Small intestine (tissue), 16 donors: ENCODE measurements around the gene KLHDC4. TPM values are rescaled to one million over a fixed set of nuclear protein-coding genes. Genes with fewer than 3 reads are reported as not detected.
A peak's percentile ranks its signal among the peaks of the same experiment; 100 is the strongest.
"Not testable (repeated sequence)": the region's sequence is repeated elsewhere in the genome, so short reads cannot be mapped to it uniquely, and the experiment has no call there.

Experiments used
- DNase-seq, 2 donors: peaks; one replicate each; pipeline versions ENCODE4 v3.0.0 to v3.0.0-alpha.2; 2013
- FAIRE-seq: peaks from 2 replicates; lab custom pipeline; 2012; peaks lifted over from hg19 to GRCh38; lab: Jason Lieb, UNC
- H3K27ac ChIP-seq, 3 donors: one replicate each; pipeline ENCODE4 v1.5.1; 2013; ENCODE audit warnings: low read length in 2 of 3, mild to moderate bottlenecking in 2 of 3, control low read depth in 1 of 3, inconsistent platforms in 1 of 3, low read depth in 1 of 3, moderate library complexity in 1 of 3
- H3K27me3 ChIP-seq, 3 donors: one replicate each; pipeline ENCODE4 v1.6.1; 2013; ENCODE audit warnings: low read length in 3 of 3, inconsistent platforms in 1 of 3; ENCODE audit not compliant: control insufficient read depth in 3 of 3, insufficient read depth in 3 of 3
- H3K36me3 ChIP-seq, 3 donors: one replicate each; pipeline ENCODE4 v1.6.1; 2013; ENCODE audit warnings: low read length in 3 of 3, inconsistent platforms in 1 of 3, low read depth in 1 of 3, mild to moderate bottlenecking in 1 of 3, moderate library complexity in 1 of 3; ENCODE audit not compliant: control insufficient read depth in 3 of 3, insufficient read depth in 2 of 3
- H3K4me1 ChIP-seq, 3 donors: one replicate each; pipeline ENCODE4 v1.6.1; 2013; ENCODE audit warnings: low read length in 2 of 3, inconsistent platforms in 1 of 3, low read depth in 1 of 3, mild to moderate bottlenecking in 1 of 3, moderate library complexity in 1 of 3; ENCODE audit not compliant: control insufficient read depth in 3 of 3, insufficient read depth in 2 of 3
- H3K4me3 ChIP-seq, 3 donors: one replicate each; pipeline ENCODE4 v1.5.1; 2013; ENCODE audit warnings: low read length in 3 of 3, control low read depth in 1 of 3, inconsistent platforms in 1 of 3, low read depth in 1 of 3, mild to moderate bottlenecking in 1 of 3, moderate library complexity in 1 of 3
- H3K9me3 ChIP-seq, 2 donors: one replicate each; pipeline ENCODE4 v1.6.1; 2013; ENCODE audit warnings: low read depth in 1 of 2, low read length in 1 of 2; ENCODE audit not compliant: control insufficient read depth in 2 of 2, insufficient read depth in 1 of 2
- WGBS, 3 donors: extraction: QIAGEN DNeasy Blood & Tissue Kit; methylation state at CpG; one replicate each; pipeline ENCODE4 v1.1.7; 2013; 5-methylcytosine and 5-hydroxymethylcytosine counted together
- long read RNA-seq, 10 donors: transcript quantifications; one replicate each; lab custom pipeline, GENCODE V29; 2026
- polyA plus RNA-seq, 4 donors: library from polyadenylated mRNA; stranded (reverse) in 3 of 4; unstranded in 1 of 4; fragments of 200-250 nt in 3 of 4; fragments of 120-200 nt in 1 of 4; gene quantifications; one replicate each; pipeline versions ENCODE4 v1.2.1 to v1.2.3, GENCODE V29; 2013
- donor health status: healthy with polysubstance abuse.
- donor health status: control.
- donor health status: control.
- donor health status: Bipolar disorder and iron deficiency.
- donor health status: healthy.

Gene KLHDC4
- polyA plus RNA-seq = 10 to 100 TPM; 25.9 to 35.1 (median 29.9) TPM
- long read RNA-seq, donor 1 = 0 reads
- long read RNA-seq, donor 2, partial matches to known transcripts = 0 of 1 reads
- long read RNA-seq, donor 2, other reads (novel, unspliced or antisense) = 0 of 1 reads
- long read RNA-seq, donor 3, full-length matches to known transcripts = 10 of 10 reads
- long read RNA-seq, donor 3, partial matches to known transcripts = 0 of 10 reads
- long read RNA-seq, donor 3, other reads (novel, unspliced or antisense) = 0 of 10 reads
- long read RNA-seq, donor 4 = 0 reads
- long read RNA-seq, donor 5, full-length matches to known transcripts = 2 of 2 reads
- long read RNA-seq, donor 5, partial matches to known transcripts = 0 of 2 reads
- long read RNA-seq, donor 5, other reads (novel, unspliced or antisense) = 0 of 2 reads
- long read RNA-seq, donor 6, full-length matches to known transcripts = 3 of 3 reads
- long read RNA-seq, donor 6, partial matches to known transcripts = 0 of 3 reads
- long read RNA-seq, donor 6, other reads (novel, unspliced or antisense) = 0 of 3 reads
- long read RNA-seq, donor 7, full-length matches to known transcripts = 6 of 6 reads
- long read RNA-seq, donor 7, partial matches to known transcripts = 0 of 6 reads
- long read RNA-seq, donor 7, other reads (novel, unspliced or antisense) = 0 of 6 reads
- long read RNA-seq, donor 8 = 0 reads
- long read RNA-seq, donor 9, full-length matches to known transcripts = 2 of 2 reads
- long read RNA-seq, donor 9, partial matches to known transcripts = 0 of 2 reads
- long read RNA-seq, donor 9, other reads (novel, unspliced or antisense) = 0 of 2 reads
- long read RNA-seq, donor 10, full-length matches to known transcripts = 7 of 7 reads
- long read RNA-seq, donor 10, partial matches to known transcripts = 0 of 7 reads
- long read RNA-seq, donor 10, other reads (novel, unspliced or antisense) = 0 of 7 reads

- Histone ChIP-seq H3K9me3 (no peaks in the 10 kb centered on the region), H3K27me3 (no peaks in the 10 kb centered on the region), H3K36me3 (peaks cover 3 to 27% (median 3%) of the 10 kb centered on the region in 3 donors), H3K4me1 (peaks cover 0 to 9% (median 6%) of the 10 kb centered on the region in 3 donors), H3K4me3 (peak within 1 kb of the TSS; percentile 78 to 98 (median 93)), H3K27ac (peak within 1 kb of the TSS; percentile 76 to 96 (median 93))
- FAIRE-seq (no peak), DNase-seq (peak; percentile 85 to 96)
- 1% methylated on average over 50 to 60 of the region's 60 CpGs for WGBS, 3 donors
Measured at GRCh38 chr16:87765776-87766484, at the start of gene KLHDC4. Gene KLHDC4, minus strand, starts transcription at chr16:87765986. Its CDS starts 96 bp downstream, at chr16:87765890.

- DNase-seq (no peak), FAIRE-seq (no peak)
- Histone ChIP-seq H3K4me3 (no peak overlapping the region), H3K9me3 (peaks cover 0 to 28% of the 10 kb centered on the region in 2 donors), H3K4me1 (no peaks in the 10 kb centered on the region), H3K27me3 (no peaks in the 10 kb centered on the region), H3K36me3 (no peaks in the 10 kb centered on the region), H3K27ac (no peak overlapping the region)
- 72 to 89% (median 82%) methylated on average over 5 of the region's 5 CpGs for WGBS, 3 donors
Measured at GRCh38 chr16:87815567-87815966, 49.8 kb upstream of the KLHDC4 start.

- no peaks in the 10 kb centered on the region for H3K27me3 ChIP-seq
- H3K27ac ChIP-seq = no peak overlapping the region
- no peaks in the 10 kb centered on the region for H3K36me3 ChIP-seq
- FAIRE-seq (no peak), DNase-seq (peak; percentile 24 to 47)
- peaks cover 0 to 12% of the 10 kb centered on the region in 2 donors for H3K9me3 ChIP-seq
- H3K4me3 ChIP-seq = no peak overlapping the region
- WGBS, 3 donors = 17 to 44% (median 37%) methylated on average over 10 of the region's 10 CpGs
- peaks cover 0 to 11% (median 0%) of the 10 kb centered on the region in 3 donors for H3K4me1 ChIP-seq
Measured at GRCh38 chr16:87812200-87812656, 46.4 kb upstream of the KLHDC4 start.

- 29 to 67% (median 47%) methylated on average over 1 of the region's 1 CpG for WGBS, 3 donors
- not testable (repeated sequence) for DNase-seq, FAIRE-seq
Measured at GRCh38 chr16:87811454-87811853, 45.7 kb upstream of the KLHDC4 start.

GRCh38 chr16:87809150-87809902 lies 43.5 kb upstream of the KLHDC4 start:
- Histone ChIP-seq H3K4me1 (peaks cover 0 to 26% (median 0%) of the 10 kb centered on the region in 3 donors), H3K27me3 (no peaks in the 10 kb centered on the region), H3K27ac (peak overlapping the region in 2 of 3 donors; percentile 1 to 80), H3K9me3 (no peaks in the 10 kb centered on the region), H3K4me3 (no peak overlapping the region), H3K36me3 (no peaks in the 10 kb centered on the region)
- WGBS, 3 donors = 28 to 44% (median 31%) methylated on average over 15 of the region's 15 CpGs
- DNase-seq (no peak), FAIRE-seq (no peak)

More at GRCh38 chr16:87811454-87811853, 45.7 kb upstream of the KLHDC4 start:
- not testable (repeated sequence) for H3K36me3 ChIP-seq, H3K27me3 ChIP-seq, H3K27ac ChIP-seq, H3K9me3 ChIP-seq, H3K4me3 ChIP-seq
- peaks cover 0 to 18% (median 0%) of the 10 kb centered on the region in 3 donors for H3K4me1 ChIP-seq

GRCh38 chr16:87808108-87808507 lies 42.3 kb upstream of the KLHDC4 start:
- Histone ChIP-seq H3K4me3 (no peak overlapping the region), H3K27me3 (no peaks in the 10 kb centered on the region), H3K27ac (no peak overlapping the region), H3K36me3 (no peaks in the 10 kb centered on the region), H3K4me1 (peaks cover 0 to 26% (median 0%) of the 10 kb centered on the region in 3 donors), H3K9me3 (peaks cover 0 to 6% of the 10 kb centered on the region in 2 donors)
- no peak for FAIRE-seq
- WGBS, 3 donors = 92 to 95% (median 95%) methylated on average over 6 of the region's 6 CpGs
- no peak for DNase-seq

GRCh38 chr16:87806641-87807546 lies 41.1 kb upstream of the KLHDC4 start:
- H3K27ac ChIP-seq = peak overlapping the region; percentile 70 to 94 (median 85)
- FAIRE-seq = no peak

More at GRCh38 chr16:87806641-87807546, 41.1 kb upstream of the KLHDC4 start:
- peak; percentile 85 to 89 for DNase-seq
- peaks cover 0 to 26% (median 0%) of the 10 kb centered on the region in 3 donors for H3K4me1 ChIP-seq
- WGBS, 3 donors = 8 to 20% (median 18%) methylated on average over 25 of the region's 25 CpGs
- H3K9me3 ChIP-seq = peaks cover 0 to 8% of the 10 kb centered on the region in 2 donors
- no peaks in the 10 kb centered on the region for H3K27me3 ChIP-seq
- H3K36me3 ChIP-seq = no peaks in the 10 kb centered on the region
- peak overlapping the region in 2 of 3 donors; percentile 21 to 23 for H3K4me3 ChIP-seq
